Thoracic aorta (tissue), 2 donors: Measurements from ENCODE around the gene USP6NL. TPM values are rescaled to one million over a fixed set of nuclear protein-coding genes. Genes with fewer than 3 reads are reported as not detected.

Source experiments
- ATAC-seq: fragments of 150-250 bp; one replicate; pipeline ENCODE4 v1.8.0; 2017; ENCODE audit warnings: low read depth; ENCODE audit not compliant: insufficient number of reproducible peaks, low FRiP score
- DNase-seq: peaks from one replicate; pipeline ENCODE4 v3.0.0-alpha.2; 2020; ENCODE audit warnings: low spot score
- H3K27ac ChIP-seq, 2 donors: fragments of 200-600 bp; sonication (generic); 1 replicate in 1 of 2; 2 replicates in 1 of 2; pipeline ENCODE4 v1.5.1; 2016; ENCODE audit warnings: mild to moderate bottlenecking in 2 of 2, moderate library complexity in 2 of 2
- H3K27me3 ChIP-seq: fragments of 200-600 bp; sonication (generic); replicated peaks from 2 replicates; pipeline ENCODE4 v1.6.0; 2016; ENCODE audit warnings: mild to moderate bottlenecking; ENCODE audit not compliant: insufficient read depth
- H3K36me3 ChIP-seq: fragments of 200-600 bp; sonication (generic); one replicate; pipeline ENCODE4 v1.5.1; 2016
- H3K4me1 ChIP-seq, 2 donors: fragments of 200-600 bp; sonication (generic); 1 replicate in 1 of 2; 2 replicates in 1 of 2; pipeline versions ENCODE4 v1.5.1 to v1.6.0; 2016; ENCODE audit warnings: low read depth in 2 of 2, mild to moderate bottlenecking in 1 of 2; ENCODE audit not compliant: control insufficient read depth in 1 of 2
- H3K4me3 ChIP-seq: fragments of 200-600 bp; sonication (generic); 2 replicates; pipeline ENCODE4 v1.5.1; 2016; ENCODE audit warnings: mild to moderate bottlenecking
- H3K9me3 ChIP-seq: fragments of 200-600 bp; sonication (generic); 2 replicates; pipeline ENCODE4 v1.5.1; 2016
- CTCF ChIP-seq: fragments of 200-600 bp; sonication (generic); IDR thresholded peaks from one replicate; pipeline ENCODE4 v1.5.1; 2019; ENCODE audit warnings: antibody characterized with exemption
- total RNA-seq, 2 donors: library from RNA; depleted of rRNA; stranded (reverse); fragments of >200 nt; gene quantifications; one replicate each; pipeline versions ENCODE4 v1.1.0 to v1.2.3, GENCODE V29; 2016

The USP6NL gene
- total RNA-seq, 2 donors from 2014 or later, result 9.5 to 15.0 TPM

- DNase-seq, result no peak
- H3K27ac ChIP-seq, result no peak overlapping the region
- TF ChIP-seq CTCF, result no peak
These were observed 166.8 kb downstream of the USP6NL start for GRCh38 chr10:11444531-11445228.

DNA sequence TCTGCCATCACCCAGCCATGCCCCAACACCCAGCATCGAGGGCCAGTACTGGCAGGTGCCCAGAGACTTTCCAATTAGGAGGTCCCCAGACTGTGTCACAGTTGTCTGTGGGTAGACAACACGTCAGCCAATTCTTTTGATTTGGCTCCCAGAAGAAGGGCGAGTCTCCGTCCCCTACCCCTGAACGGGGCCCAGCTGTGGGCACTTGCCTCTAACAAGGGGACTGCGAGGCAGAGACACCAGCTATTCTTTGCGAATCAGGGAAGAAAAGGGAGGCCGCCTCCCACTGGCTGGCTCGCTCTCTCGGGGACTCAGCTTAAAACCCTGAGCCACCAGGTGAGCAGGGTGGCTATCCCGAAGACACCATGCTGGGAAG is 167.3 kb downstream of the USP6NL start:
- no peaks in the 10 kb centered on the region for H3K36me3 ChIP-seq
- H3K27ac ChIP-seq, result no peak overlapping the region
- H3K4me1 ChIP-seq, result no peaks in the 10 kb centered on the region
- no peaks in the 10 kb centered on the region for H3K27me3 ChIP-seq
- TF ChIP-seq CTCF, result no peak
- ATAC-seq (no peak), DNase-seq (no peak)
- no peaks in the 10 kb centered on the region for H3K9me3 ChIP-seq
- no peak overlapping the region for H3K4me3 ChIP-seq

More at GRCh38 chr10:11444531-11445228, 166.8 kb downstream of the USP6NL start:
- no peak for ATAC-seq
- Histone ChIP-seq H3K4me1 (no peaks in the 10 kb centered on the region), H3K9me3 (no peaks in the 10 kb centered on the region), H3K4me3 (no peak overlapping the region), H3K27me3 (no peaks in the 10 kb centered on the region), H3K36me3 (no peaks in the 10 kb centered on the region)

DNA sequence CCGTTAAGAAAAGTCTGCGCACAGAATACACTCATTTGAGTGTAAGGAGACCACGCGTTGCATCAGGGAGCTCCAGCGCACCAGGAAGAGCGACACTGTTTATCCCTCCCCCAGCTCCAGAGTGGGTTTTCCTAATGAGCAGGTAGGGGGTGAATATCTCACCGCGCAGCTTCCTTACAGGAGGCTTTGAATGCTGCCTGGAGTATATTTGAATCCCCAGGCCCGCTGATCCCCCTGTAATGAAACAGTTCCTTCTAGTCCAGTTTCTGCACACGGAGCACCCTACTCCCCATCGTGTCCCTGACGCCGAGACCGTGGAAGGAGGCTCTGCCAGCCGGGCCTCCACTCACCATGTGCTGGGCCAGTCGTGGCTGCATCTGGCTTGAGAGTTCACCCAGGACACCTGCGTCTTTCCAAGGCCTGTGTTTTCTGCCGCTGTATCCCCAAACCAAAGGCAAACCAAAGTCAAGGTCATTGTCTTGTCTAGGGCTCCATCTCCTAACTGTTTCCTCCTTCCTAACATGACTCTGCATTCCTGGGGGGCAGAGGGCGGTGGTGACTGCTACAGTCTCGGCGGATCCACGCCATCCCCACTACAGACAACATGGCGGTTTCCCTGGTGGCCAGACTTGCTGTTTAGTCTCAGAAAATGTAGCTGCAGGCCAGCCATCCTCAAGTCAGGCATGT is 167.8 kb downstream of the USP6NL start:
- Histone ChIP-seq H3K27me3 (no peaks in the 10 kb centered on the region), H3K27ac (no peak overlapping the region), H3K36me3 (no peaks in the 10 kb centered on the region), H3K4me3 (no peak overlapping the region), H3K9me3 (no peaks in the 10 kb centered on the region), H3K4me1 (no peaks in the 10 kb centered on the region)
- ATAC-seq (no peak), DNase-seq (no peak)
- TF ChIP-seq CTCF, result no peak

DNA sequence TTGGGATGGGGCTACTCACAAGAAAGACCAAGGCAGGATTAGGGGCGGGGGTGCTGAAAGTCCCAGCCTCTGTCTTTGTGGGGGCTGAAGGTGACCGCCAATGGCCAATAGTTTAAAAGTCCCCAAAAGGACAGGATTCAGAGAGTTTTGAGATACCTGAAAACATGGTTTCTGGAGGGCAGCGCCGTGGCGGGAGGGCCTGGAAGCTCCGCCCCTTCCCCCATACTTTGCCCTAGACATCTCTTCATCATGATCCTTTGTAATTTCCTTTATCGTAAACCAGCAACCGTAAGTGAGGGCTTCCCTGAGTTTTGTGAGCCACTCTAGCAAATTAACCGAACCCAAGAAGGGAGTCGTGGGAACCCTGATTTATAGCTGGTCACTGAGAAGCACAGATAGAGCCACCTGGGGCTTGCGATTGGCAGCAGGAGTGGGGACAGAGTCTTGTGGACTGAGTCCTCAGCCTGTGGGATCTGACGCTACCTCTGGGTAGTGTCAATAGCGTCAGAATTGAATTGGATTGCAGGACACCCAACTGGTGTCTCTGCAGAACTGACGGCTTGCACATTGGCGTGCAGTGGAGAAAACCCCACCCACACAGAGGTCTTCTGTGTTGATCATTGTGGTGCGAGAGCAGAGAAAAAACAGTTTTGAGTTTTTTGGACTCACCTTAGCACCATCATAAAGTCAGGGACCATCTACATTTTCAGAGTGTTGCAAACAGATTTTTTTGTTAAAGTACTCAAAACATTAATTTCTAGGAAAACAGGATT is 169.3 kb downstream of the USP6NL start:
- no peak for ATAC-seq

More for the DNA sequence above, 169.3 kb downstream of the USP6NL start:
- Histone ChIP-seq H3K27me3 (no peaks in the 10 kb centered on the region), H3K9me3 (no peaks in the 10 kb centered on the region), H3K36me3 (no peaks in the 10 kb centered on the region), H3K4me3 (no peak overlapping the region), H3K4me1 (no peaks in the 10 kb centered on the region), H3K27ac (no peak overlapping the region)
- TF ChIP-seq CTCF, result no peak
- DNase-seq, result no peak
